Heart left ventricle (tissue), 13 donors: Measurements from ENCODE around the gene CALR3.
"Not testable (repeated sequence)": the region's sequence is repeated elsewhere in the genome, so short reads cannot be mapped to it uniquely, and the experiment has no call there.

Experiments used
- POLR2A ChIP-seq, 2 donors: fragments of 450-650 bp; IDR thresholded peaks; one replicate each; pipeline ENCODE4 v1.6.1; 2017; ENCODE audit warnings: antibody characterized with exemption in 2 of 2, mild to moderate bottlenecking in 2 of 2, moderate library complexity in 2 of 2
- TF ChIP-seq, protein P1 (sequence below), 12 donors: fragments of 200-600 bp; sonication (generic) in 4 of 12; IDR thresholded peaks; one replicate each; pipeline versions ENCODE4 v1.5.0 to v1.8.0; 2018 to 2022; ENCODE audit warnings: antibody characterized with exemption in 12 of 12, mild to moderate bottlenecking in 5 of 12
- donor health status: ischemic (EF 13 %, LVEDD 7.1; RV severe dilation, severe dysfunction).
- donor health status: DM: no; HTN: yes; CAD: no.
- donor health status: DM: no; HTN: no; CAD: no.
- donor health status: ischemic (EF 25% LVEDD 6.9; RV normal size, moderate dysfunction).
- donor health status: ischemic (EF 25% LVEDD 5.7; RV mildly dilated, moderate dysfunction).
- donor health status: ischemic (EF 35%, LVEDD 5.7; RV mildly dilated, moderate dysfunction).
- donor health status: nonischemic (EF 11% LVEDD 7.7; RV severe dilation, severe dysfunction).
- donor health status: DM: yes; HTN: yes; CAD: no.
- donor health status: PGD.
- donor health status: ischemic (EF 29% LVEDD 5.4; RV normal size, mild dysfunction).
- donor health status: nonischemic (EF 23%, LVEDD 6.1; RV moderate dilation, normal function).

DNA sequence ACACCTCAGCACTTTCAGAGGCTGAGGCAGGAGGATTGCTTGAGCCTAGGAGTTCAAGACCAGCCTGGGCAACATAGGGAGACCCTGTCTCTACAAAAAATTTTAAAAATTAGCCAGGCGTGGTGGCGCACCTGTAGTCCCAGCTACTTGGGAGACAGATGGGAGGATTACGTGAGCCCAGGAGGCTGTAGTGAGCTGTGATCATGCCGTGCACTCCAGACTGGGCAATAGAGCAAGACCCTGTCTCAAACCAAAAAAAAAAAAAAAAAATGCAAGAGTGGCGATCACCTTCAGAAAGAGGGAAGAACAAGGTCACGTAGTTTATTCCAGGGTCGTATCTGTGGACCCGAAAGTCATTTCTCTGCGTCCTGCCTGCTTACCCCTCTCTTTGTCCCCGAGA is 16.6 kb upstream of the CALR3 start:
- TF ChIP-seq, protein P1, sequence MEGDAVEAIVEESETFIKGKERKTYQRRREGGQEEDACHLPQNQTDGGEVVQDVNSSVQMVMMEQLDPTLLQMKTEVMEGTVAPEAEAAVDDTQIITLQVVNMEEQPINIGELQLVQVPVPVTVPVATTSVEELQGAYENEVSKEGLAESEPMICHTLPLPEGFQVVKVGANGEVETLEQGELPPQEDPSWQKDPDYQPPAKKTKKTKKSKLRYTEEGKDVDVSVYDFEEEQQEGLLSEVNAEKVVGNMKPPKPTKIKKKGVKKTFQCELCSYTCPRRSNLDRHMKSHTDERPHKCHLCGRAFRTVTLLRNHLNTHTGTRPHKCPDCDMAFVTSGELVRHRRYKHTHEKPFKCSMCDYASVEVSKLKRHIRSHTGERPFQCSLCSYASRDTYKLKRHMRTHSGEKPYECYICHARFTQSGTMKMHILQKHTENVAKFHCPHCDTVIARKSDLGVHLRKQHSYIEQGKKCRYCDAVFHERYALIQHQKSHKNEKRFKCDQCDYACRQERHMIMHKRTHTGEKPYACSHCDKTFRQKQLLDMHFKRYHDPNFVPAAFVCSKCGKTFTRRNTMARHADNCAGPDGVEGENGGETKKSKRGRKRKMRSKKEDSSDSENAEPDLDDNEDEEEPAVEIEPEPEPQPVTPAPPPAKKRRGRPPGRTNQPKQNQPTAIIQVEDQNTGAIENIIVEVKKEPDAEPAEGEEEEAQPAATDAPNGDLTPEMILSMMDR (IDR thresholded peaks at IDR 0.05) = not testable (repeated sequence)
- TF ChIP-seq POLR2A (IDR thresholded peaks at IDR 0.05) = not testable (repeated sequence)
